Neuron (in vitro differentiated cells): ENCODE results near the gene C11orf65.

Experiments
- H2AFZ ChIP-seq: one replicate; pipeline ENCODE4 v1.6.1; 2013; ENCODE audit warnings: low read depth, mild to moderate bottlenecking, inconsistent platforms, low read length, moderate library complexity
- H3K27me3 ChIP-seq: one replicate; pipeline ENCODE4 v1.6.1; 2013; ENCODE audit warnings: low read length; ENCODE audit not compliant: insufficient read depth
- H3K36me3 ChIP-seq: one replicate; pipeline ENCODE4 v1.6.1; 2013; ENCODE audit warnings: low read length; ENCODE audit not compliant: insufficient read depth
- H3K4me1 ChIP-seq: one replicate; pipeline ENCODE4 v1.6.1; 2013; ENCODE audit warnings: low read length; ENCODE audit not compliant: insufficient read depth
- H3K4me3 ChIP-seq: 2 replicates; pipeline ENCODE4 v1.5.1; 2013; ENCODE audit warnings: mild to moderate bottlenecking, low read length, moderate library complexity
- H3K9me3 ChIP-seq: one replicate; pipeline ENCODE4 v1.6.1; 2013; ENCODE audit warnings: low read length

The C11orf65 gene

GRCh38 chr11:108338750-108339149, 128.6 kb downstream of the C11orf65 start:
- H3K9me3 ChIP-seq, result no peaks in the 10 kb centered on the region
- no peak overlapping the region for H2AFZ ChIP-seq
- H3K27me3 ChIP-seq, result no peaks in the 10 kb centered on the region
- peaks cover 13% of the 10 kb centered on the region for H3K4me1 ChIP-seq
- peaks cover 34% of the 10 kb centered on the region for H3K36me3 ChIP-seq
- H3K4me3 ChIP-seq, result no peak overlapping the region

- peaks cover 71% of the 10 kb centered on the region for H3K36me3 ChIP-seq
- no peak overlapping the region for H3K4me3 ChIP-seq
- H3K27me3 ChIP-seq, result no peaks in the 10 kb centered on the region
- no peaks in the 10 kb centered on the region for H3K4me1 ChIP-seq
- H3K9me3 ChIP-seq, result no peaks in the 10 kb centered on the region
- no peak overlapping the region for H2AFZ ChIP-seq
Observed at GRCh38 chr11:108333403-108333899, 133.9 kb downstream of the C11orf65 start.
